ENCODE results near the gene ELF1. TPM values are rescaled to one million over a fixed set of nuclear protein-coding genes. Genes with fewer than 3 reads are reported as not detected.

Gene ELF1
- polyA plus RNA-seq, 1 of the 3 experiments (the other 2 are of a cell fraction), result 11.1 TPM

DNA sequence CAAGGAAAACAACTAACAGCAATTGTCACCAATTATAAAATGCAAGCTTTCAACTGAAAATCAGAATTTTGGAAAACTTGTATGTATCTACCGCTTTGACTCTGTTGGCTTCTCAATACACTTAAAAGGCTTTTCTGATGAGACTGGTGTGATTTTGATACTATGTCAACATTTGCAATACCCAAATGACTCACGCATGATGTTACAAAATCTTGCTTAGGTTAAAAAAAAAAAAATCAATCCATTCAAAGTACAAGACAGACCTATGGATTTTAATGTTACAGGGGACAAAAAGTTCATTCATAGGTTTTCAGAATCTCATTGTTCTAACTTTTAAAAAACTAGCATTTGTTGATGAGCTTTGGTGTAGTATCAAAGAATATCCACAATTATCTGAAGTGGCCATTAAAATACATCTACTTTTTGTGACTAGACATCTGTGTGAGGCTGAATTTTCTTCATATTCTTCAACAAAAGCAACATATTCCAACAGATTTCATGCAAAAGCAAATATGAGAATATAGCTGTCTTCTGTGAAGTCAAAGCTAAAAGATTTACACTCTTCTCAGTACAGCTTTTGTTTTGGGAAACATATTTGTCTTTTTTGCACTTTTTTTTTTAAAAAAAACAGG is 10.7 kb downstream of the ELF1 start (continued):
- TF ChIP-seq TCF12 (IDR thresholded peaks at IDR 0.05), result no peak

DNA sequence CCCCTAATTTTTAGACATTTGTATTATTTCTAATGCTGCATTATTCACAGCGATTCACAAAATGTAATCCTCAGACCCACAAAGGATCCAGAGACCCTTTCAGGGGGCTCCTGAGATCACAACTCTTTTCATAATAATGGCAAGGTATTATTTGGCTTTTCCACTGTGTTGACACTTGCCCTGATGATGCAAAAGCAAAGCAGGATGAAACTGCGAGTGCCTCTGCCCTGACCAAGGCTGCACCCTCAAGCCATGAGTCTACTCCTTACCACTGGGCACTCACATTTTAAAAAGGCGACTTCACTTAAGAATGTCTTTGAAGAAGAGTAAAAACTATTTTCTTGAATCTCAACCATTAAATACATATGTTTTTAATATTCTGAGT is 11.4 kb downstream of the ELF1 start:
- WGBS (ENCODE audit: low lambda C conversion rate), result 90% methylated on average over 3 of the region's 3 CpGs
- ChIA-PET CTCF (interaction anchor here (1.9 kb wide), 1 partner anchor 230 kb away, joined by 6 read pairs; no protein-coding TSS in a partner anchor), POLR2A (no interaction called here)
- TF ChIP-seq FOXM1 (IDR thresholded peaks at IDR 0.05; ENCODE audit: low read depth) (no peak), SMC3 (IDR thresholded peaks at IDR 0.05; ENCODE audit: low read depth, low read length) (no peak), USF2 (IDR thresholded peaks at IDR 0.05; ENCODE audit: borderline replicate concordance, low read depth, low read length) (no peak), NFIC (IDR thresholded peaks at IDR 0.05; ENCODE audit: borderline replicate concordance) (no peak), YY1 (IDR thresholded peaks at IDR 0.05; ENCODE audit: low read depth) (no peak), GABPA (IDR thresholded peaks at IDR 0.05; ENCODE audit: low read depth) (no peak), TAF1 (IDR thresholded peaks at IDR 0.05; ENCODE audit: borderline replicate concordance, low read depth, low read length) (no peak), MXI1 (IDR thresholded peaks at IDR 0.05; ENCODE audit: low read depth, low read length) (no peak), MEF2A (IDR thresholded peaks at IDR 0.05; ENCODE audit: borderline replicate concordance, low read depth) (no peak), TEAD4 (IDR thresholded peaks at IDR 0.05; ENCODE audit: borderline replicate concordance, insufficient read depth) (no peak)
- TF ChIP-seq, protein P1, sequence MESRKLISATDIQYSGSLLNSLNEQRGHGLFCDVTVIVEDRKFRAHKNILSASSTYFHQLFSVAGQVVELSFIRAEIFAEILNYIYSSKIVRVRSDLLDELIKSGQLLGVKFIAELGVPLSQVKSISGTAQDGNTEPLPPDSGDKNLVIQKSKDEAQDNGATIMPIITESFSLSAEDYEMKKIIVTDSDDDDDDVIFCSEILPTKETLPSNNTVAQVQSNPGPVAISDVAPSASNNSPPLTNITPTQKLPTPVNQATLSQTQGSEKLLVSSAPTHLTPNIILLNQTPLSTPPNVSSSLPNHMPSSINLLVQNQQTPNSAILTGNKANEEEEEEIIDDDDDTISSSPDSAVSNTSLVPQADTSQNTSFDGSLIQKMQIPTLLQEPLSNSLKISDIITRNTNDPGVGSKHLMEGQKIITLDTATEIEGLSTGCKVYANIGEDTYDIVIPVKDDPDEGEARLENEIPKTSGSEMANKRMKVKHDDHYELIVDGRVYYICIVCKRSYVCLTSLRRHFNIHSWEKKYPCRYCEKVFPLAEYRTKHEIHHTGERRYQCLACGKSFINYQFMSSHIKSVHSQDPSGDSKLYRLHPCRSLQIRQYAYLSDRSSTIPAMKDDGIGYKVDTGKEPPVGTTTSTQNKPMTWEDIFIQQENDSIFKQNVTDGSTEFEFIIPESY (IDR thresholded peaks at IDR 0.05; ENCODE audit: borderline replicate concordance, low read depth), result no peak
- Histone ChIP-seq H3K9ac (no peak overlapping the region), H3K36me3 (replicated peaks in 1 of 2; ENCODE audit: control insufficient read depth in 1 of 2, insufficient read depth in 2 of 2, low read length in 1 of 2) (no peaks in the 10 kb centered on the region), H3K79me2 (ENCODE audit: insufficient read depth) (peaks cover 24% of the 10 kb centered on the region), H3K9me3 (no peaks in the 10 kb centered on the region; the same call in 1 of the 2 replicates), H3K4me3 (ENCODE audit: low read depth in 2 of 2, low read length in 1 of 2) (no peak overlapping the region), H3K4me2 (no peak overlapping the region), H3F3A (replicated peaks; ENCODE audit: insufficient read depth) (peaks cover 8% of the 10 kb centered on the region), H3K27me3 (ENCODE audit: insufficient read depth) (no peaks in the 10 kb centered on the region), H4K20me1 (ENCODE audit: insufficient read depth) (no peaks in the 10 kb centered on the region; the same call in 1 of the 2 replicates), H3K9me2 (no peaks in the 10 kb centered on the region; the same call in 1 of the 2 replicates), H3K27ac (ENCODE audit: low read depth in 2 of 2, low read length in 1 of 2) (no peak overlapping the region), H2AFZ (ENCODE audit: low read depth) (no peak overlapping the region), H3K4me1 (ENCODE audit: control insufficient read depth in 1 of 2, insufficient read depth in 2 of 2, low read depth in 1 of 2, low read length in 1 of 2) (peaks cover 2 to 17% of the 10 kb centered on the region in 2 experiments; a peak in 3 of 4 replicates)
- DNase-seq, result no peak

Data from SK-N-SH (cell line).